Fibroblast of skin of abdomen (primary cell): ENCODE data around the gene SUMO3.

Experiments used
- DNase-seq: peaks from one replicate; pipeline ENCODE4 v3.0.0-alpha.2; 2013

The SUMO3 gene

DNA sequence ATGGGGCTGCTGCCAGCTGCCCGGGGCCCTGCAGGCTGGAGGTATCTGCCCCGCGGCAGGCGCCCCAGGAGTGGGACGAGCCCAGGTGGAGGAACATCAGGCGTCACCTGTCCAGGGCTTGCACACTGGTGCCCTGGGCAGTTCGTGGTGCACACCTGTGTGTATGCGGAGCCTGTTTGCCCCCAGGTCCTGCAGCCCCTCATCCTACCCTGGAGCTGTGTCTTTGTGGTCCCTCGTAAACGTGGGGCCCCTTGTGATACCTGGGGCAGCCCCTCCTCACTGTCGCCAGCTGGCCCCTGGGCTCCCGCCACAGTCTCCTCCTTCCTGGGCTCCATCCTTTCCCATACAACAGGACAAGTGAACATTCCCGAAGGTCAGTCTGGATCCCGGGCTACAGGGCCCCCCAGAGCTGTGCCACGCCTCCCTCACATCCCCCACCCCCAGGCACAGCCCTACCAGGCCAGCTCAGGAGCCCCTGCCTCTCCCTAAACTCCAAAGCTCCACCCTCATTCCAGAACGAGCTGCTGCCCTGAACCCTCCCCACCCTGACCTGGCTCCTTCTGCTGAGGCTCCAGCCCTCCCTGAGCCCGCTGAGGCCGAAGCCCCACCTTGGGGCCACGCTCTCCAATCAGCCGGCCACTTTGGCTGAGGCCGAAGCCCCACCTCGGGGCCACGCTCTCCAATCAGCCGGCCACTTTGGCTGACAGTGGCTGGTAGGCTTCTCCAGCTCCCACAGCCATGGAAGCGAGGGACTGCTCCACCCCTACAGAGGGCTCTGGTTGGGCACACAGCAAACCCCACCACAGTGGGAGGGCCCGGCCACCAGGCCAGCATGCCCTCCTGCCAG, 58.9 kb downstream of the SUMO3 start:
- no peak for DNase-seq

DNA sequence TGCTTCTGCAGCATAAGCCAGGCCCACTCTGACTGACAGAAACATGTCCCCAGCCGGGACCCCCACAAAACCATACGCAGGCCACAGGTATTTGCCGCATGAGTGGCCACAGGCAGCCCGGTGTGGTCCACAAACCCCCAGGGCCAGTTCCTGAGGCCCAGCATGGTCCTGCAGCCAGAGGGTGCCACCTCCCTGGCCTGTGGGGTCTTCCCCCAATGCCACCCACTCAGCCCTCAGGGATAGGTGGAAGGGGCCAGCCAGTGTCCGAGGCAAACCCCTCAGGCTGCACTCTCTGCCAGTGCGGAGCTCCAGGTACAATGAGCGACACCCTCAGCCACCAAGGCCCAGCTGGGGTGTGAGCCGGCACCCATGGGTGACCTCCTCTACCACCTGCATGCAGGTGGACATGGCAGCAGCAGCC, 59.7 kb downstream of the SUMO3 start:
- no peak for DNase-seq

DNA sequence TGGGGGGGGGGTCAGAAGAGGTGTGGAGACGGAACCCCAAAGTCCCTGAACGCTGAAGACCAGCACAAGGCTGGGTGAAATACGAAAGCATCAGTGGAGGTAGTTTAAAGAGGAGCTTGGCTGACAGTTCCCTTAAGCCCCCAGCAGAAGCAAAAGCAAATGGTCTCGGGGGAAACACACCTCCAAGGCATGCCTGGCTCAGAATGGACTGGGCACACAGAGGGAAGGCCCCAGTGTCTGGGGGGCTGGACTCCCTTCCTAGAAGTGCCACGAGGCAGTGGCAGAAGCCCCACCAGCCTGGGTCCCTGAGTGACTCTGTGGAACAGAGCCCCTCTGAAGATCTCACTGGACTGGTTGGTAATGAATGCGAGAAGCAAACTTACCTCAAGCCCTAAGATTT, 60.1 kb downstream of the SUMO3 start:
- DNase-seq: no peak

DNA sequence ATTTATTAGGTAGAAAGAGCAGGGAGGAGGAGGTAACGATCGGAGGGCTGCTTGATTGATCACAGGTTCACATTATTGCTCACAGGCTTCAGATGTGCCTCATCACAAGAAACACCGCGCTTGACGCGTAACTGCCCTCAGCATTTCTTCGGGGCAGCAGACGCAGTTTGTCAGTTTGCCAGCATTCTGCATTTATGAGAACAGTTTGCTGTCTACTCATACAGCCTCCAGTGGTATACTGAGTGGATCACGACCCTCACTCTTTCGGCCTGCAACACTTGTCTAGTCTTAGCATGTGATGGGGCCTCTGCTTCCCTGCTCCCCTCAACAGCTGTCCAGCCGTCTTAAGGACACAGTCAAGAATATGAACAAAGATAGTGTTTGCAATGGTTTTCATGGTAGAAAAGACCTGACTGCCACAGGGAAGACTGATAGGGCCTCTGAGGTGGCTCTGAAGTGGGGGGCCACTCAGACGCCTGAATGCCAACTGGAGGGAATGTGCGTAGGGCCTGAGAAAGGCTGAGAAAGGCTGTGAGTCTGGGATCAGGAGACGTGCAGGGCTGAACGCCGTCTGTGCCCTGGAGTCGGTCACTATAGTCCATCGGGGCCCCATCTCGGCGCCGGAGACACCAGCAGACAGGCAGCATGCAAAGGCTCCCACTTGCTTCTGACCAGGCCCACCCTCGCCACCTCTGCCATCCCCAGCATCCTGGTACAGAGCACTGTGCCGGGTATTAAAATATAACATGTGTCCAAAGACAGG, 61.3 kb downstream of the SUMO3 start:
- DNase-seq: no peak
